ENCODE measurements around the gene KRTAP4-7. TPM values are rescaled to one million over a fixed set of nuclear protein-coding genes. Genes with fewer than 3 reads are reported as not detected.

KRTAP4-7 gene
- total RNA-seq, 1 donor from 2014 or later: not detected

DNA sequence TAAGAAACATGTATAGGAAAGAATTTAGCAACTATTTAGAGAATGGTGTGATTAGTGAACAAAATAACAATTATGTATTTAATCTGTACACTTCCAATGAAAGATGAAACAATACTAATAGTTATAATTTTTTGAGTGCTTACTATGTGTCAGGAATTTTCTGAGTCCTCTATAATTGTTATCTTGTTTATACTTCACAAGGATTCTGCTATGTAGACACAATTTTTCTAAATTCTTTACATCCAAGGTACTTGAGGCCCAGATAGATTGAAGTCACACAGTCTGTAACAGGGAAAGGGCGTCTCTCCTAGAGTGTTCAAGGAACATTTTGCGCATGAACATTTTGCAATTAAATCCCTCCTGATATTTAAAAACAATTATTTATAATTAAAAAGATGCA is 41.1 kb downstream of the KRTAP4-7 start:
- TF ChIP-seq, protein P1, sequence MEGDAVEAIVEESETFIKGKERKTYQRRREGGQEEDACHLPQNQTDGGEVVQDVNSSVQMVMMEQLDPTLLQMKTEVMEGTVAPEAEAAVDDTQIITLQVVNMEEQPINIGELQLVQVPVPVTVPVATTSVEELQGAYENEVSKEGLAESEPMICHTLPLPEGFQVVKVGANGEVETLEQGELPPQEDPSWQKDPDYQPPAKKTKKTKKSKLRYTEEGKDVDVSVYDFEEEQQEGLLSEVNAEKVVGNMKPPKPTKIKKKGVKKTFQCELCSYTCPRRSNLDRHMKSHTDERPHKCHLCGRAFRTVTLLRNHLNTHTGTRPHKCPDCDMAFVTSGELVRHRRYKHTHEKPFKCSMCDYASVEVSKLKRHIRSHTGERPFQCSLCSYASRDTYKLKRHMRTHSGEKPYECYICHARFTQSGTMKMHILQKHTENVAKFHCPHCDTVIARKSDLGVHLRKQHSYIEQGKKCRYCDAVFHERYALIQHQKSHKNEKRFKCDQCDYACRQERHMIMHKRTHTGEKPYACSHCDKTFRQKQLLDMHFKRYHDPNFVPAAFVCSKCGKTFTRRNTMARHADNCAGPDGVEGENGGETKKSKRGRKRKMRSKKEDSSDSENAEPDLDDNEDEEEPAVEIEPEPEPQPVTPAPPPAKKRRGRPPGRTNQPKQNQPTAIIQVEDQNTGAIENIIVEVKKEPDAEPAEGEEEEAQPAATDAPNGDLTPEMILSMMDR (IDR thresholded peaks at IDR 0.05; ENCODE audit: partially characterized antibody, unreplicated experiment): no peak
- no peak for DNase-seq
- Mint-ChIP-seq H3K4me3 (ENCODE audit: unreplicated experiment) (no peak overlapping the region), H3K4me1 (ENCODE audit: low read depth, unreplicated experiment) (no peaks in the 10 kb centered on the region), H3K27me3 (ENCODE audit: unreplicated experiment) (peaks cover 3% of the 10 kb centered on the region), H3K9me3 (ENCODE audit: unreplicated experiment) (peaks cover 12% of the 10 kb centered on the region), H3K36me3 (ENCODE audit: unreplicated experiment) (peaks cover 15% of the 10 kb centered on the region), H3K27ac (ENCODE audit: unreplicated experiment) (no peak overlapping the region)

DNA sequence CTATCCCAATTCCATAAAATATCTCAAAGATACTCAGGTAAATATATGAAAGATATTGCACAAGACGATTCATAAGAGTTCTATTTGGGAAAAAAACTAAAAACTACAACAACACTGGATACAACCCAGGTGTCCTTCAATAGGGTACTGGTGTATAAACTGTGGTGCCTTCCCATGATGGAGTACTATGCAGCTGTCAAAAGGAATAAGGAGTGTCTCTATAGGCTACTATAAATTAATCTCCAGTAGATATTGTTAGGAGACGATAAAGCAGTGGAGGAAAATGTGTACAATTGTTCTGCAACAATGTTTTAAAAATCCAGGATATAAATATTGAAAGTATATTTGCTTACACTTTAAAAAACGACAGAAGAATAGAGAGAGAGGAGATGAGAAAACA is 42.5 kb downstream of the KRTAP4-7 start:
- H3K4me3 Mint-ChIP-seq (ENCODE audit: unreplicated experiment): no peak overlapping the region
- H3K27ac Mint-ChIP-seq (ENCODE audit: unreplicated experiment): no peak overlapping the region
- H3K9me3 Mint-ChIP-seq (ENCODE audit: unreplicated experiment): peaks cover 12% of the 10 kb centered on the region
- DNase-seq: no peak
- peaks cover 3% of the 10 kb centered on the region for H3K27me3 Mint-ChIP-seq (ENCODE audit: unreplicated experiment)
- H3K4me1 Mint-ChIP-seq (ENCODE audit: low read depth, unreplicated experiment): no peaks in the 10 kb centered on the region
- H3K36me3 Mint-ChIP-seq (ENCODE audit: unreplicated experiment): peaks cover 15% of the 10 kb centered on the region
- TF ChIP-seq, protein P1 (IDR thresholded peaks at IDR 0.05; ENCODE audit: partially characterized antibody, unreplicated experiment): no peak

DNA sequence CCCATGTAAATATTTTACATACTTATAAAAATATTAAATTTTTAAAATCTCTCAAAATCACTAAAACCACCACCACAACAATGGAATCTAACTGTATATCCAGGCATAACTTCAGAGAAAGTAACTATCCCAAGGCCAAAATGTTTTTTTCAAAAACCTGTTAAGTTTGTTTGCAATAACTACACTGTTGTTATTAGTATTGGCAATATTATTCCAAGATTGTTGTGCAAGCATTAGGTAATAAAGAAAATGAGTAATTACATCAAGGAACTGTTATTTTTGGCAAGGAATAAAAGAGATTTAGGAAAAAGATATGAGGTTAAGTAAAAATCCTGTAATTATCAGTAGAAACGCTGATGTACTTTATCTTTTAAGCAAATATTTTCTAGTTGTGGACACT is 43.4 kb downstream of the KRTAP4-7 start:
- no peaks in the 10 kb centered on the region for H3K4me1 Mint-ChIP-seq (ENCODE audit: low read depth, unreplicated experiment)
- no peak for DNase-seq
- TF ChIP-seq, protein P1 (IDR thresholded peaks at IDR 0.05; ENCODE audit: partially characterized antibody, unreplicated experiment): no peak
- H3K36me3 Mint-ChIP-seq (ENCODE audit: unreplicated experiment): peaks cover 13% of the 10 kb centered on the region
- no peak overlapping the region for H3K27ac Mint-ChIP-seq (ENCODE audit: unreplicated experiment)
- peaks cover 10% of the 10 kb centered on the region for H3K9me3 Mint-ChIP-seq (ENCODE audit: unreplicated experiment)
- H3K27me3 Mint-ChIP-seq (ENCODE audit: unreplicated experiment): peaks cover 3% of the 10 kb centered on the region
- no peak overlapping the region for H3K4me3 Mint-ChIP-seq (ENCODE audit: unreplicated experiment)

DNA sequence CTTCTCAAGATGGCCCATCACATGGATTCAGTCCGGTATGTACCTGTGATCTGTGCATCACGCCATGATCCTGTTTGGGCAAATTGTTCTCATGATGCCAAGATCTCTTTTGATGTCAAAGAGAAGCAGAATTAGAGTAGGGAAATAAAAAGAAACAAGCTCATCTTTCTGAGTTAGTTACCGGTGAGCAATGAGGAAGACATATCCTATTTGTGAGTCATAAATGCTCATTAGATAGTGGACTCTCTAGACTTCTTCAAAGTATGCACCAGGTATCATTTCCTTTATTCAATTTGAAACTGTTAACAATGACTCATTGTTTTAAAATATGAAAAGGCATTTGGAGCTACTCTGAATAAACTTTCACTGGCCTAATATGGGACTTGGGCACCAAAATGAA is 48.0 kb downstream of the KRTAP4-7 start:
- no peaks in the 10 kb centered on the region for H3K9me3 Mint-ChIP-seq (ENCODE audit: unreplicated experiment)
- no peaks in the 10 kb centered on the region for H3K36me3 Mint-ChIP-seq (ENCODE audit: unreplicated experiment)
- H3K4me3 Mint-ChIP-seq (ENCODE audit: unreplicated experiment): no peak overlapping the region
- TF ChIP-seq, protein P1 (IDR thresholded peaks at IDR 0.05; ENCODE audit: partially characterized antibody, unreplicated experiment): no peak
- no peak for DNase-seq
- H3K27ac Mint-ChIP-seq (ENCODE audit: unreplicated experiment): no peak overlapping the region
- H3K4me1 Mint-ChIP-seq (ENCODE audit: low read depth, unreplicated experiment): no peaks in the 10 kb centered on the region
- H3K27me3 Mint-ChIP-seq (ENCODE audit: unreplicated experiment): no peaks in the 10 kb centered on the region

DNA sequence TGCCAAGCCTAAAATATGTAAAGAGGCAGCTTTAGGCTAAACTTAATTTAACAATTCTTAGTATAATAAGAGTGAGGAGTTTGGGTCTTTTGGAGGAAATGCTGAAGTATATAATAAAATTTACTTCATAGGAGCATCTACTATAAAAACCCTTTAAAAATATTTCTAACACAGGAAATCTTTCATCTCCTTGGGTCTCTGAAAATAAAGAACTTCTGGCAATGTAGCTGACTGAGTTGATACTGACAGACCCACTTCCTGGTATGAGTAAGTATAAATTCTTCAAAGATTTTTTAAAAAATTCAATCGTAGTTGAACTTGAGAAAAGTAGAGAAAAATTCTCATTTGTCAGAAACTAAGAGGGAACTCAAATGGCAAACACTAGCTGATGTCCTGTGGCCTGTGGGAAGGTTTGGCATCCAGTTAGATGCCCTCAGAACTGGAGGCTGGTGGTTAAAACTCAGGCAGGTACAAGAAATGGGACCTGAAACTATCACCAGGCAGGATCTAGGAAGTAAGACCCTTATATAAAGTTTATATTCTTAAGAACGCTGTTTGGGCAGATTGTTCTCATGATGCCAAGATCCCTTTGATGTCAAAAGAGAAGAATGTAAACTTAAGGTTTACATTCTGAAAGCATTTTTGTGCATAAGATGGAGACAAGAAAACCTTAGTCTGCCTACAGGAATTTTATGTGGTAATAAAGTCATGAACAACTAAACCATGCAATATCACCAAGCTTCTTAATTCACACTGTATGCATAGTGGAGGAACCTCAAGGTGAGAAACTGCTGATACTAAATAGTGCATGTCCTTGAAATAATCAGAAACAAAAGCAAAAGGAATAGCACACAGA is 50.2 kb downstream of the KRTAP4-7 start:
- Mint-ChIP-seq H3K4me1 (ENCODE audit: low read depth, unreplicated experiment) (no peaks in the 10 kb centered on the region), H3K36me3 (ENCODE audit: unreplicated experiment) (no peaks in the 10 kb centered on the region), H3K4me3 (ENCODE audit: unreplicated experiment) (no peak overlapping the region), H3K27me3 (ENCODE audit: unreplicated experiment) (no peaks in the 10 kb centered on the region), H3K27ac (ENCODE audit: unreplicated experiment) (no peak overlapping the region), H3K9me3 (ENCODE audit: unreplicated experiment) (no peaks in the 10 kb centered on the region)
- TF ChIP-seq, protein P1 (IDR thresholded peaks at IDR 0.05; ENCODE audit: partially characterized antibody, unreplicated experiment): no peak
- no peak for DNase-seq
